Left ventricle myocardium inferior (tissue), 1 donor: ENCODE data around the gene C1orf210. TPM values are rescaled to one million over a fixed set of nuclear protein-coding genes. Genes with fewer than 3 reads are reported as not detected.

Source experiments
- DNase-seq: peaks from one replicate; pipeline ENCODE4 v3.0.0-alpha.2; 2020
- H3K27ac ChIP-seq: fragments of 200-600 bp; replicated peaks from 2 replicates; pipeline ENCODE4 v1.8.0; 2021
- H3K27me3 ChIP-seq: fragments of 200-600 bp; 2 replicates; pipeline ENCODE4 v1.8.0; 2021; ENCODE audit warnings: low read depth
- H3K36me3 ChIP-seq: fragments of 200-600 bp; 2 replicates; pipeline ENCODE4 v1.8.0; 2021
- H3K4me1 ChIP-seq: fragments of 200-600 bp; 2 replicates; pipeline ENCODE4 v1.8.0; 2021
- H3K4me3 ChIP-seq: fragments of 200-600 bp; 2 replicates; pipeline ENCODE4 v1.8.0; 2021; ENCODE audit warnings: mild to moderate bottlenecking, moderate library complexity
- H3K9me3 ChIP-seq: fragments of 200-600 bp; replicated peaks from 2 replicates; pipeline ENCODE4 v1.8.0; 2021
- CTCF ChIP-seq: fragments of 200-600 bp; IDR thresholded peaks from 2 replicates; pipeline ENCODE4 v1.8.0; 2021; ENCODE audit warnings: antibody characterized with exemption, mild to moderate bottlenecking, borderline replicate concordance
- intact Hi-C: fragments of 100-400 bp; cut with micrococcal nuclease; formaldehyde crosslinking; loops from one replicate; pipeline ENCODE4 v1.11.0; 2022
- total RNA-seq: library from RNA; stranded (reverse); fragmentation: NEBNext Ultra II Directional; extraction: Animal tissue kit (Norgen Biotek cat#: 25700); gene quantifications from one replicate; pipeline ENCODE4 v1.2.1, GENCODE V29; 2021
- donor health status: DM: no; HTN: yes; CAD: no; lungs with severe emphysema.

C1orf210 gene
- total RNA-seq, 1 donor from 2014 or later = not detected

GRCh38 chr1:43311521-43311920 is 26.1 kb upstream of the C1orf210 start:
- Histone ChIP-seq H3K9me3 (no peaks in the 10 kb centered on the region), H3K27ac (no peak overlapping the region), H3K36me3 (peaks cover 36% of the 10 kb centered on the region), H3K4me1 (peaks cover 17% of the 10 kb centered on the region), H3K27me3 (no peaks in the 10 kb centered on the region), H3K4me3 (no peak overlapping the region)
- intact Hi-C loops = no loop called here
- no peak for TF ChIP-seq CTCF
- no peak for DNase-seq

- H3K27me3 ChIP-seq = no peaks in the 10 kb centered on the region
- H3K36me3 ChIP-seq = peaks cover 36% of the 10 kb centered on the region
- no peak overlapping the region for H3K27ac ChIP-seq
- peaks cover 31% of the 10 kb centered on the region for H3K4me1 ChIP-seq
- no peaks in the 10 kb centered on the region for H3K9me3 ChIP-seq
- no peak for DNase-seq
- H3K4me3 ChIP-seq = no peak overlapping the region
- no peak for TF ChIP-seq CTCF
- intact Hi-C loops = no loop called here
Measured at GRCh38 chr1:43309405-43310025, 24.1 kb upstream of the C1orf210 start.

DNA sequence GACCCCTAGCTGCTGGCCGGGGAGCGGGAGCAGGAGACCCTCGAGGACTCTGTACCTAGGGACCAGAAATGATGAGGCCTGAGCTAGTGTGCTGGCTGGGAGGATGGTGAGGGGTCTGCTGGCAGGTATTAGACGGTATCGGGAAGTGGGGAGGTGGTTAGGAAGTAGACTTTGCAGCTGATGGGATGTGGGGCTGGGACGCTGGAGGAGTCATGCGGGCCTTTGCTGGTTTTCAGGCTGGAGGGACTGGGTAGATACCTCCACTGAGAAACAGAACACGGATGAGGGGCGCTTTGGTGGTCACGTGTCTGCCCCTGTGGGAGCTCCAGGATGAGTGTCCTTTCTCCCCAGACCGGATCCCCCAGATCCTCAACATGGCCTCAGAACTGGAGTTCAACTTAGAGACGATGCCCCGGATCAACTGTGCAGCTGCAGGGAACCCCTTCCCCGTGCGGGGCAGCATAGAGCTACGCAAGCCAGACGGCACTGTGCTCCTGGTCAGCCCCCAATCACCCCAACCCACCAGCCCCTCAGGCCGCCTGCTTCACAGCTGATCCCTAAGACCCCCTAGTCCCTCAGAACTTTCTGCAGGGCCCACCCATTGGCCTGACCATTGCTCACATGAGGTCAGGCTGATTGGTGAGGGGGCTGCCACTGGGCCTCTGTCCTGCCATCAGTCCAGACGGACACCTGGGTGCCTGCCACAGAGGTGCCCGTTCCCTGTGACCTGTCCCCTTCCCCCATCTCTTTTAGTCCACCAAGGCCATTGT is 23.4 kb upstream of the C1orf210 start:
- TF ChIP-seq CTCF = no peak
- no peaks in the 10 kb centered on the region for H3K27me3 ChIP-seq
- H3K9me3 ChIP-seq = no peaks in the 10 kb centered on the region
- H3K27ac ChIP-seq = no peak overlapping the region
- no peak overlapping the region for H3K4me3 ChIP-seq
- DNase-seq = no peak
- intact Hi-C loops = no loop called here
- H3K4me1 ChIP-seq = peaks cover 38% of the 10 kb centered on the region
- peaks cover 36% of the 10 kb centered on the region for H3K36me3 ChIP-seq

- no peak for TF ChIP-seq CTCF
- no peak overlapping the region for H3K4me3 ChIP-seq
- DNase-seq = no peak
- no peak overlapping the region for H3K27ac ChIP-seq
- H3K36me3 ChIP-seq = peaks cover 32% of the 10 kb centered on the region
- intact Hi-C loops = no loop called here
- no peaks in the 10 kb centered on the region for H3K27me3 ChIP-seq
- H3K9me3 ChIP-seq = no peaks in the 10 kb centered on the region
- peaks cover 50% of the 10 kb centered on the region for H3K4me1 ChIP-seq
Measured at GRCh38 chr1:43307458-43308158, 22.2 kb upstream of the C1orf210 start.

DNA sequence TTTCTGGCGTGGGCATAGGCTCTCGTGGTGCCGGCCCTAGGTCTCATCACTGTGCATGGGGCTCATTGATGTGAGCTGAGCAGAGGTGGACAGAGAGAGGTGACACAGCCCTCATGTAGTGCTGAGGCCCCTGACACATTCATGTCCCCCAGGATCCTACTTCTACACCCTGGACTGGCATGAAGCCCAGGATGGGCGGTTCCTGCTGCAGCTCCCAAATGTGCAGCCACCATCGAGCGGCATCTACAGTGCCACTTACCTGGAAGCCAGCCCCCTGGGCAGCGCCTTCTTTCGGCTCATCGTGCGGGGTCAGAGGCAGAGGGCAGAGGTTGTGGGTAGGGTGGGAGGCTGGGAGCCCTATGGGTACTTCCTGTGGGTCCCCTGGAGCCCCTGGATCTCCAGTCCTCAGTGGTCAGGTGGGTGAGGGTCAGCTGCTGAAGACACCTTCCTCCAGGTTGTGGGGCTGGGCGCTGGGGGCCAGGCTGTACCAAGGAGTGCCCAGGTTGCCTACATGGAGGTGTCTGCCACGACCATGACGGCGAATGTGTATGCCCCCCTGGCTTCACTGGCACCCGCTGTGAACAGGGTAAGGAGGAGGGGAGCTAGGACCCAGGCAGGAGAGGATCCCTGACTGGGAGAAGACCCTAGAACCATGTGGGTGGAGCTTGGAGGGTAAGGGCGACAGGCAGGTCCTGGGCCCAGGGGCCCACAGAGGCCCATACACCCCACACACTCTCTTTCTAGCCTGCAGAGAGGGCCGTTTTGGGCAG is 21.5 kb upstream of the C1orf210 start:
- peaks cover 28% of the 10 kb centered on the region for H3K36me3 ChIP-seq
- peaks cover 57% of the 10 kb centered on the region for H3K4me1 ChIP-seq
- DNase-seq = no peak
- no peak for TF ChIP-seq CTCF
- no peak overlapping the region for H3K27ac ChIP-seq
- no peaks in the 10 kb centered on the region for H3K9me3 ChIP-seq
- H3K27me3 ChIP-seq = no peaks in the 10 kb centered on the region
- H3K4me3 ChIP-seq = no peak overlapping the region
- intact Hi-C loops = no loop called here
